Measurements from ENCODE around the gene TYRO3.

DNA sequence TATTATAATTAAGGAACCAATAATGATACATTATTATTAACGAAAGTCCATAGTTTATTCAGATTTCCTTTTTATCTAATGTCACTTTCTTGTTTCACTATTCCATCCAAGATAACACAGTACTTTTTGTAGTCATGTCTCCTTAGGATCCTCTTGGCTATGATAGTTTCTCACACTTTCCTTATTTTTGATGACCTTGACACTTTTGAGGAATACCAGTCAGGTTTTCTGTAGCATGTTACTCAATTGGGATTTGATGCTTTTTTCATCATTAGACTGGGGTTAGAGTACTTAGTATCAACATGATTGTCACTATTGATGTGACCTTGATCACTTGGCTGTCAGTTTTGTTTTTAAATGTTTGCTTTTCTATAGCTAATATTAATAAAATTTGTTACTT, 68.2 kb downstream of the TYRO3 start:
- TF ChIP-seq POLR2A (IDR thresholded peaks at IDR 0.05) (no peak), POLR2AphosphoS5 (IDR thresholded peaks at IDR 0.05) (no peak), EP300 (IDR thresholded peaks at IDR 0.05) (no peak)
- TF ChIP-seq, protein P1, sequence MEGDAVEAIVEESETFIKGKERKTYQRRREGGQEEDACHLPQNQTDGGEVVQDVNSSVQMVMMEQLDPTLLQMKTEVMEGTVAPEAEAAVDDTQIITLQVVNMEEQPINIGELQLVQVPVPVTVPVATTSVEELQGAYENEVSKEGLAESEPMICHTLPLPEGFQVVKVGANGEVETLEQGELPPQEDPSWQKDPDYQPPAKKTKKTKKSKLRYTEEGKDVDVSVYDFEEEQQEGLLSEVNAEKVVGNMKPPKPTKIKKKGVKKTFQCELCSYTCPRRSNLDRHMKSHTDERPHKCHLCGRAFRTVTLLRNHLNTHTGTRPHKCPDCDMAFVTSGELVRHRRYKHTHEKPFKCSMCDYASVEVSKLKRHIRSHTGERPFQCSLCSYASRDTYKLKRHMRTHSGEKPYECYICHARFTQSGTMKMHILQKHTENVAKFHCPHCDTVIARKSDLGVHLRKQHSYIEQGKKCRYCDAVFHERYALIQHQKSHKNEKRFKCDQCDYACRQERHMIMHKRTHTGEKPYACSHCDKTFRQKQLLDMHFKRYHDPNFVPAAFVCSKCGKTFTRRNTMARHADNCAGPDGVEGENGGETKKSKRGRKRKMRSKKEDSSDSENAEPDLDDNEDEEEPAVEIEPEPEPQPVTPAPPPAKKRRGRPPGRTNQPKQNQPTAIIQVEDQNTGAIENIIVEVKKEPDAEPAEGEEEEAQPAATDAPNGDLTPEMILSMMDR (IDR thresholded peaks at IDR 0.05) = no peak
